A549 (cell line): ENCODE results near the gene DEF6. TPM values are rescaled to one million over a fixed set of nuclear protein-coding genes. Genes with fewer than 3 reads are reported as not detected.
A peak's percentile ranks its signal among the peaks of the same experiment; 100 is the strongest.

Experiments
- ATAC-seq, 2 experiments: fragments of 200-7000 bp in 1 of 2; fragments of >200 bp in 1 of 2; cut with Nextera tagmentation in 1 of 2; cut with Tn5 transposase in 1 of 2; 3 replicates each; pipeline versions ENCODE4 v1.8.0 to v1.9.1; 2018 to 2020; ENCODE audit warnings: mild to moderate bottlenecking in 1 of 2, moderate library complexity in 1 of 2
- CTCF ChIA-PET: fragments of 300-600 bp; sonication (Branson Sonifier 250); formaldehyde crosslinking; extraction: SDS; loops from one replicate; lab custom pipeline; 2021; ENCODE audit warnings: antibody characterized with exemption, inconsistent platforms; lab: Yijun Ruan, JAX
- POLR2A ChIA-PET: fragments of 350-600 bp; formaldehyde crosslinking; extraction: SDS; loops from one replicate; lab custom pipeline; 2021; ENCODE audit warnings: antibody characterized with exemption, inconsistent platforms; lab: Yijun Ruan, JAX
- DNase-seq, 2 experiments: peaks; one replicate each; pipeline versions ENCODE4 v3.0.0 to v3.0.0-alpha.2; 2011 to 2016; ENCODE audit warnings: low read depth in 1 of 2, low spot score in 1 of 2
- FAIRE-seq: peaks from 2 replicates; lab custom pipeline; 2011; peaks lifted over from hg19 to GRCh38; lab: Jason Lieb, UNC
- H3K27ac ChIP-seq, 2 experiments: fragments of >200 bp; sonication (Bioruptor Twin); formaldehyde crosslinking; 3 replicates each; pipeline ENCODE4 v1.5.1; 2016 to 2017
- H3K4me1 ChIP-seq: fragments of >200 bp; sonication (Bioruptor Twin); formaldehyde crosslinking; 3 replicates; pipeline ENCODE4 v1.6.1; 2016
- H3K4me2 ChIP-seq: fragments of >200 bp; sonication (Bioruptor Twin); formaldehyde crosslinking; 3 replicates; pipeline ENCODE4 v1.6.1; 2016
- H3K4me3 ChIP-seq: fragments of >200 bp; sonication (Bioruptor Twin); formaldehyde crosslinking; 3 replicates; pipeline ENCODE4 v1.5.1; 2016
- H3K9me3 ChIP-seq: fragments of >200 bp; sonication (Bioruptor Twin); formaldehyde crosslinking; 3 replicates; pipeline ENCODE4 v1.6.1; 2016
- BHLHE40 ChIP-seq: IDR thresholded peaks from 2 replicates; pipeline ENCODE4 v1.6.1; 2012; ENCODE audit warnings: low read depth, low read length, inconsistent platforms
- CEBPB ChIP-seq, 2 experiments: fragments of >200 bp in 1 of 2; sonication (Bioruptor Twin) in 1 of 2; formaldehyde crosslinking in 1 of 2; IDR thresholded peaks; 2 replicates each; pipeline ENCODE4 v1.6.1; 2012 to 2016
- CHD2 ChIP-seq: fragments of 150-350 bp; IDR thresholded peaks from 2 replicates; pipeline ENCODE4 v1.6.1; 2014; ENCODE audit warnings: low read length; ENCODE audit not compliant: partially characterized antibody
- FOXS1 ChIP-seq: fragments of 250-450 bp; sonication (Bioruptor Pico); IDR thresholded peaks from 2 replicates; pipeline ENCODE4 v1.5.0; 2020; ENCODE audit warnings: mild to moderate bottlenecking, moderate library complexity
- KDM1A ChIP-seq: fragments of 200-600 bp; sonication (generic); IDR thresholded peaks from 2 replicates; pipeline ENCODE4 v1.6.1; 2016; ENCODE audit warnings: low read depth, mild to moderate bottlenecking
- MAFK ChIP-seq: fragments of 450-650 bp; IDR thresholded peaks from 2 replicates; pipeline ENCODE4 v1.6.1; 2014; ENCODE audit not compliant: partially characterized antibody
- MAZ ChIP-seq: fragments of 150-350 bp; IDR thresholded peaks from 2 replicates; pipeline ENCODE4 v1.6.1; 2014; ENCODE audit warnings: antibody characterized with exemption, low read depth, low read length, borderline replicate concordance
- NFE2L2 ChIP-seq: fragments of 150-350 bp; conservative IDR thresholded peaks from 2 replicates; pipeline ENCODE4 v1.6.1; 2014; ENCODE audit warnings: low read length
- POLR2A ChIP-seq: IDR thresholded peaks from 2 replicates; pipeline ENCODE4 v1.6.1; 2012; ENCODE audit warnings: mild to moderate bottlenecking, low read length
- RAD21 ChIP-seq, 2 experiments: fragments of >200 bp in 1 of 2; sonication (Bioruptor Twin) in 1 of 2; formaldehyde crosslinking in 1 of 2; IDR thresholded peaks in 1 of 2; conservative IDR thresholded peaks in 1 of 2; 2 replicates in 1 of 2; 3 replicates in 1 of 2; pipeline ENCODE4 v1.6.1; 2012 to 2018; ENCODE audit warnings: inconsistent platforms in 1 of 2
- RCOR1 ChIP-seq: fragments of 150-350 bp; IDR thresholded peaks from 2 replicates; pipeline ENCODE4 v1.6.1; 2014; ENCODE audit warnings: antibody characterized with exemption, low read length, low read depth
- RNF2 ChIP-seq: fragments of 200-600 bp; sonication (generic); IDR thresholded peaks from 2 replicates; pipeline ENCODE4 v1.6.1; 2016; ENCODE audit warnings: low read depth, mild to moderate bottlenecking, antibody characterized with exemption, moderate library complexity, borderline replicate concordance
- TFCP2L1 ChIP-seq: fragments of 250-450 bp; sonication (Bioruptor Pico); IDR thresholded peaks from 2 replicates; pipeline ENCODE4 v1.5.0; 2021; ENCODE audit warnings: mild to moderate bottlenecking
- ZFP36 ChIP-seq: fragments of 450-650 bp; IDR thresholded peaks from 2 replicates; pipeline ENCODE4 v1.6.1; 2014; ENCODE audit warnings: borderline replicate concordance; ENCODE audit not compliant: partially characterized antibody
- WGBS: methylation state at CpG from one replicate; pipeline ENCODE4 v1.1.6; 2017; ENCODE audit errors: missing lambda C conversion rate; 5-methylcytosine and 5-hydroxymethylcytosine counted together
- polyA minus RNA-seq: library from RNA; depleted of rRNA, polyadenylated mRNA; stranded (reverse); fragments of >200 nt; gene quantifications from 2 replicates; pipeline ENCODE4 v1.2.3, GENCODE V29; 2011; rRNA and poly(A)+ RNA removed
- polyA plus RNA-seq, 4 experiments: library from polyadenylated mRNA; depleted of rRNA in 3 of 4; stranded (reverse); fragments of >200 nt; fragmentation: RNase III in 1 of 4; extraction: RNeasy Plus Mini Kit Qiagen cat#74134 plus additional on column Dnase treatment in 1 of 4; gene quantifications; 2 replicates in 3 of 4; 3 replicates in 1 of 4; pipeline ENCODE4 v1.2.3, GENCODE V29; 2011 to 2017
- TF ChIP-seq, protein P1 (sequence below): IDR thresholded peaks from 2 replicates; pipeline ENCODE4 v1.6.1; 2012; ENCODE audit warnings: low read depth, borderline replicate concordance
- TF ChIP-seq, protein P2 (sequence below): fragments of 250-450 bp; sonication (Bioruptor Pico); IDR thresholded peaks from 2 replicates; pipeline ENCODE4 v1.5.0; 2021; ENCODE audit warnings: mild to moderate bottlenecking, moderate library complexity, borderline replicate concordance
- TF ChIP-seq, protein P3 (sequence below): IDR thresholded peaks from 2 replicates; pipeline ENCODE4 v1.6.1; 2012

The DEF6 gene, protein sequence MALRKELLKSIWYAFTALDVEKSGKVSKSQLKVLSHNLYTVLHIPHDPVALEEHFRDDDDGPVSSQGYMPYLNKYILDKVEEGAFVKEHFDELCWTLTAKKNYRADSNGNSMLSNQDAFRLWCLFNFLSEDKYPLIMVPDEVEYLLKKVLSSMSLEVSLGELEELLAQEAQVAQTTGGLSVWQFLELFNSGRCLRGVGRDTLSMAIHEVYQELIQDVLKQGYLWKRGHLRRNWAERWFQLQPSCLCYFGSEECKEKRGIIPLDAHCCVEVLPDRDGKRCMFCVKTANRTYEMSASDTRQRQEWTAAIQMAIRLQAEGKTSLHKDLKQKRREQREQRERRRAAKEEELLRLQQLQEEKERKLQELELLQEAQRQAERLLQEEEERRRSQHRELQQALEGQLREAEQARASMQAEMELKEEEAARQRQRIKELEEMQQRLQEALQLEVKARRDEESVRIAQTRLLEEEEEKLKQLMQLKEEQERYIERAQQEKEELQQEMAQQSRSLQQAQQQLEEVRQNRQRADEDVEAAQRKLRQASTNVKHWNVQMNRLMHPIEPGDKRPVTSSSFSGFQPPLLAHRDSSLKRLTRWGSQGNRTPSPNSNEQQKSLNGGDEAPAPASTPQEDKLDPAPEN
- polyA plus RNA-seq (2011; rRNA removed) (0.05 and 0.13 TPM in 2 replicates), polyA plus RNA-seq (2017; fragmentation: RNase III; extraction: RNeasy Plus Mini Kit Qiagen cat#74134 plus additional on column Dnase treatment) (0.05 to 0.08 TPM (median 0.07 TPM) in 3 replicates), polyA minus RNA-seq (not detected in 2 replicates)
- 0.08 and 0.09 TPM in 2 replicates for polyA plus RNA-seq (2012; cell fraction: cytosol; rRNA removed)
- polyA plus RNA-seq (2012; cell fraction: nucleus; rRNA removed) = 0.32 and 0.61 TPM in 2 replicates

DNA sequence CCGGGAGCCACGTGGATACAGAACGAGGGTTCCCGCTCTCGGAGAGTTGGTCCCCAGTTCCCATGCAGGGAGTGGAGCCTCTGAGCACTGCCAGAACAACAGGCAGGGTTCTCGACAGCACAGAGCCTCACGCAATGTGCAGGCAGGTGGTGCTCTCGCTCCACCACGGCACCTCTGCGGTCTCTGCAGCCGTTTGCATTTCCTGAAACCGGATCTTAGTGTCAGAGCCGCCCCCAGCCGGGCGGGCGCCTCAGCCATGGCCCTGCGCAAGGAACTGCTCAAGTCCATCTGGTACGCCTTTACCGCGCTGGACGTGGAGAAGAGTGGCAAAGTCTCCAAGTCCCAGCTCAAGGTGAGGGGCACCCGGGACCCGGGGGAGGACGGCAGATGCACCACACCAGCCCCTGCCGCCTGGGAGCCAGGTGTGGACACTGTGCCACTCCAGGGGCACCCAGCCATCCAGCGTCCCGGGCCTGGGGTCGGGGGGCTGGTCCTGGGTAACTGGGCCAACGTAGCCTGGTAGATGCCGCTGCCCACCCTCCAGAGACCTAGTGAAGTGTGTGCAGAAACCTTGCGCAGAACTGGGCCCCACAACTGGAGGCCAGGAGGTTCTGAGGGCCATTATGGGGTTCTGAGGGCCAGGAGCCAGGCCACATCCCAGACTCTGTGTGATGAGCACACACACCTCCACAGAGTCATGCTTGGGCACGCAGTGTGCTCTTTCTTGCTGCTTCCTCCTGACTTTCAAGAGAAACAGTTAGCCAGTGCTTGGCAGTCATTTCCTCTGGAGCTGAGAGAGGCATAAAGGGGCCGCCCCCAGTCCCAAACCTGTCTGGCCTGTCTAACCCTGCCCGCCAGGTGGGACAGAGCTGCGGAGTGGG, at the start of gene DEF6:
TSS of gene DEF6 (plus strand) at position 218 of the 881 bp plus-strand sequence. CDS start at position 257, 39 bp downstream.
- WGBS = 68% methylated on average over 15 of the region's 35 CpGs
- Histone ChIP-seq H3K4me2 (no peak within 1 kb of the TSS), H3K4me1 (no peaks in the 10 kb centered on the region), H3K4me3 (no peak within 1 kb of the TSS), H3K9me3 (no peaks in the 10 kb centered on the region), H3K27ac (no peak within 1 kb of the TSS)
- TF ChIP-seq RAD21 (conservative IDR thresholded peaks at IDR 0.05 in 1 of 2, IDR thresholded peaks at IDR 0.05 in 1 of 2) = peak; percentile 25 to 53; a peak in 3 of 5 replicates
- TF ChIP-seq, protein P1, sequence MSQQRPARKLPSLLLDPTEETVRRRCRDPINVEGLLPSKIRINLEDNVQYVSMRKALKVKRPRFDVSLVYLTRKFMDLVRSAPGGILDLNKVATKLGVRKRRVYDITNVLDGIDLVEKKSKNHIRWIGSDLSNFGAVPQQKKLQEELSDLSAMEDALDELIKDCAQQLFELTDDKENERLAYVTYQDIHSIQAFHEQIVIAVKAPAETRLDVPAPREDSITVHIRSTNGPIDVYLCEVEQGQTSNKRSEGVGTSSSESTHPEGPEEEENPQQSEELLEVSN = no peak
- no peak for FAIRE-seq
- ChIA-PET CTCF (interaction anchor here (0.5 to 1.5 kb wide), 2 partner anchors 138 to 147 kb away, joined by 3 to 5 read pairs; no protein-coding TSS in a partner anchor), POLR2A (no interaction called here)
- peak in 1 of 2 experiments; percentile 31 for DNase-seq
- ATAC-seq = peak; percentile 42 to 74; a peak in 4 of 6 replicates

DNA sequence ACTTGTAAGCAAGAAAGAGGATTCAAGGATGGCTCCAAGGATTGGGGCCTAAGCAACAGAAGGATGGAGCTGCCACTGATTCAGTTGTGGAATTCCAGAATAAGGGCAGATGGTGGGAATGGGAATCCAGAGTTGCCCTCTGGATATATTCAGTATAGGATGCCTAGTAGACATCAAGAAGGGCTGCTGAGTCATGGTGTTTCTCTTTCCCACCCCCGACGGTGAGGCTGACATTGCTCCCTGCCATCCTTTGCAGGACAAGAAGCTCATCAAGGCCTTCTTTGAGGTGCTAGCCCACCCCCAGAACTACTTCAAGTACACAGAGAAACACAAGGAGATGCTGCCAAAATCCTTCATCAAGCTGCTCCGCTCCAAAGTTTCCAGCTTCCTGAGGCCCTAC, 49.3 kb upstream of the DEF6 start:
- H3K27ac ChIP-seq = peak overlapping the region in 1 of 2 experiments; percentile 64; a peak in 4 of 6 replicates
- ChIA-PET CTCF (interaction anchor here (0.8 to 5.5 kb wide), 4 partner anchors 8 to 94 kb away, joined by 3 to 41 read pairs (median 6); partner anchors contain the start of gene PPARD), POLR2A (no interaction called here)
- no peak overlapping the region for H3K4me3 ChIP-seq
- DNase-seq (peak in 1 of 2 experiments; percentile 7), FAIRE-seq (no peak), ATAC-seq (no peak)
- H3K4me2 ChIP-seq = peak overlapping the region; percentile 33
- TF ChIP-seq NFE2L2 (0 out of 2 replicates have a peak, but pooled peaks have one; percentile 16), MAFK (peak; percentile 26), RNF2 (no peak)
- 46% methylated on average over 3 of the region's 3 CpGs for WGBS
- H3K9me3 ChIP-seq = no peaks in the 10 kb centered on the region
- peaks cover 10% of the 10 kb centered on the region; the same call in 1 of the 3 replicates for H3K4me1 ChIP-seq

DNA sequence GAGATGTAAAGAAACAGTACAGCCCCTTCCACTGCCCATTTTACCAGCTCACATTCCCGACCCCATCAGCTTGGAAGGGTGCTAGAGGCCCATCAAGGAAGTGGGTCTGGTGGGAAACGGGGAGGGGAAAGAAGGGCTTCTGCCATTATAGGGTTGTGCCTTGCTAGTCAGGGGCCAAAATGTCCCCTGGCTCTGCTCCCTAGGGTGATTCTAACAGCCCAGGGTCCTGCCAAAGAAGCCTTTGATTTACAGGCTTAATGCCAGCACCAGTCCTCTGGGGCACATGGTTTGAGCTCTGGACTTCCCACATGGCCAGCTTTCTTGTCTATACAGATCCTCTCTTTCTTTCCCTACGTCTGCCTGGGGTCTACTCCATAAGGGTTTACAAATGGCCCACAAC, 48.7 kb upstream of the DEF6 start:
- Histone ChIP-seq H3K27ac (peak overlapping the region in 1 of 2 experiments; percentile 64; a peak in 4 of 6 replicates), H3K4me1 (peaks cover 10% of the 10 kb centered on the region; the same call in 1 of the 3 replicates), H3K4me2 (peak overlapping the region; percentile 33; the same call in 2 of the 3 replicates), H3K9me3 (no peaks in the 10 kb centered on the region), H3K4me3 (no peak overlapping the region)
- TF ChIP-seq RCOR1 = no peak
- no peak for TF ChIP-seq TFCP2L1 (CRISPR knock-in tag)
- TF ChIP-seq CEBPB (IDR thresholded peaks at IDR 0.05) = no peak
- TF ChIP-seq BHLHE40 = no peak
- no peak for TF ChIP-seq KDM1A
- no peak for TF ChIP-seq POLR2A
- TF ChIP-seq RNF2 = no peak
- no peak for TF ChIP-seq MAZ
- no peak for TF ChIP-seq CHD2
- TF ChIP-seq, protein P2, sequence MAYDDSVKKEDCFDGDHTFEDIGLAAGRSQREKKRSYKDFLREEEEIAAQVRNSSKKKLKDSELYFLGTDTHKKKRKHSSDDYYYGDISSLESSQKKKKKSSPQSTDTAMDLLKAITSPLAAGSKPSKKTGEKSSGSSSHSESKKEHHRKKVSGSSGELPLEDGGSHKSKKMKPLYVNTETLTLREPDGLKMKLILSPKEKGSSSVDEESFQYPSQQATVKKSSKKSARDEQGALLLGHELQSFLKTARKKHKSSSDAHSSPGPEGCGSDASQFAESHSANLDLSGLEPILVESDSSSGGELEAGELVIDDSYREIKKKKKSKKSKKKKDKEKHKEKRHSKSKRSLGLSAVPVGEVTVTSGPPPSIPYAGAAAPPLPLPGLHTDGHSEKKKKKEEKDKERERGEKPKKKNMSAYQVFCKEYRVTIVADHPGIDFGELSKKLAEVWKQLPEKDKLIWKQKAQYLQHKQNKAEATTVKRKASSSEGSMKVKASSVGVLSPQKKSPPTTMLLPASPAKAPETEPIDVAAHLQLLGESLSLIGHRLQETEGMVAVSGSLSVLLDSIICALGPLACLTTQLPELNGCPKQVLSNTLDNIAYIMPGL (CRISPR knock-in tag) = no peak
- no peak for TF ChIP-seq FOXS1 (CRISPR knock-in tag)
- TF ChIP-seq ZFP36 = no peak
- TF ChIP-seq, protein P3, sequence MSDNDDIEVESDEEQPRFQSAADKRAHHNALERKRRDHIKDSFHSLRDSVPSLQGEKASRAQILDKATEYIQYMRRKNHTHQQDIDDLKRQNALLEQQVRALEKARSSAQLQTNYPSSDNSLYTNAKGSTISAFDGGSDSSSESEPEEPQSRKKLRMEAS = no peak
- CTCF ChIA-PET = interaction anchor here (1.7 to 5.5 kb wide), 3 partner anchors 8 to 43 kb away, joined by 5 to 41 read pairs (median 6); no protein-coding TSS in a partner anchor
- no peak for FAIRE-seq
- POLR2A ChIA-PET = interaction anchor here (1.1 kb wide), 1 partner anchor 10 kb away, joined by 3 read pairs; no protein-coding TSS in a partner anchor
- 82% methylated on average over 3 of the region's 3 CpGs for WGBS
- DNase-seq = no peak
- ATAC-seq = no peak
